NT2/D1 (cell line): Measurements from ENCODE around the gene OR2H2.
A peak's percentile ranks its signal among the peaks of the same experiment; 100 is the strongest.

Experiments
- DNase-seq: peaks from one replicate; pipeline ENCODE4 v3.0.0-alpha.2; 2011; ENCODE audit warnings: low read depth, low spot score
- H3K27me3 ChIP-seq: 2 replicates; pipeline ENCODE4 v1.6.0; 2011; ENCODE audit warnings: mild to moderate bottlenecking; ENCODE audit not compliant: insufficient read length, insufficient read depth
- H3K36me3 ChIP-seq: 2 replicates; pipeline ENCODE4 v1.6.1; 2011; ENCODE audit warnings: mild to moderate bottlenecking, low read length, mixed read lengths; ENCODE audit not compliant: insufficient read depth, insufficient read length
- H3K4me1 ChIP-seq: 2 replicates; pipeline ENCODE4 v1.5.1; 2011; ENCODE audit not compliant: insufficient read depth, insufficient read length
- H3K4me3 ChIP-seq: 2 replicates; pipeline ENCODE4 v1.5.1; 2011; ENCODE audit warnings: low read depth; ENCODE audit not compliant: insufficient read length
- H3K9ac ChIP-seq: 2 replicates; pipeline ENCODE4 v1.6.0; 2011; ENCODE audit warnings: low read depth; ENCODE audit not compliant: insufficient read length
- H3K9me3 ChIP-seq: 2 replicates; pipeline ENCODE4 v1.5.1; 2011; ENCODE audit warnings: mild to moderate bottlenecking, low read length; ENCODE audit not compliant: insufficient read depth
- SUZ12 ChIP-seq: IDR thresholded peaks from 2 replicates; pipeline ENCODE4 v1.6.1; 2011; ENCODE audit not compliant: insufficient read length, insufficient read depth; ENCODE audit errors: extremely low read depth
- YY1 ChIP-seq: IDR thresholded peaks from 2 replicates; pipeline ENCODE4 v1.6.1; 2011; ENCODE audit not compliant: insufficient read length, insufficient read depth
- ZNF274 ChIP-seq: IDR thresholded peaks from 2 replicates; pipeline ENCODE4 v1.6.1; 2011; ENCODE audit warnings: mild to moderate bottlenecking, low read depth, low read length

Gene OR2H2

GRCh38 chr6:29584821-29585220 is at the start of gene OR2H2:
Gene OR2H2, plus strand, starts transcription at chr6:29585121. Its CDS starts 2,824 bp downstream, at chr6:29587945.
- no peak for DNase-seq
- Histone ChIP-seq H3K9me3 (no peaks in the 10 kb centered on the region), H3K27me3 (no peaks in the 10 kb centered on the region), H3K36me3 (peaks cover 4% of the 10 kb centered on the region), H3K4me3 (no peak within 1 kb of the TSS), H3K4me1 (no peaks in the 10 kb centered on the region), H3K9ac (no peak within 1 kb of the TSS)
- no peak for TF ChIP-seq SUZ12
- no peak for TF ChIP-seq YY1
- no peak for TF ChIP-seq ZNF274

GRCh38 chr6:29537714-29538403 is 47.1 kb upstream of the OR2H2 start:
- Histone ChIP-seq H3K27me3 (no peaks in the 10 kb centered on the region), H3K9ac (no peak overlapping the region), H3K4me3 (no peak overlapping the region), H3K4me1 (no peaks in the 10 kb centered on the region), H3K36me3 (no peaks in the 10 kb centered on the region), H3K9me3 (no peaks in the 10 kb centered on the region)
- no peak for DNase-seq
- TF ChIP-seq ZNF274 (no peak), SUZ12 (no peak), YY1 (no peak)

GRCh38 chr6:29547573-29547972 is 37.3 kb upstream of the OR2H2 start:
- no peaks in the 10 kb centered on the region for H3K9me3 ChIP-seq

GRCh38 chr6:29552512-29553051 is 32.3 kb upstream of the OR2H2 start:
- Histone ChIP-seq H3K4me3 (no peak overlapping the region), H3K36me3 (no peaks in the 10 kb centered on the region), H3K4me1 (no peaks in the 10 kb centered on the region), H3K27me3 (peaks cover 62% of the 10 kb centered on the region), H3K9ac (no peak overlapping the region), H3K9me3 (no peaks in the 10 kb centered on the region)
- no peak for DNase-seq
- TF ChIP-seq SUZ12 (no peak), ZNF274 (no peak), YY1 (no peak)

More at GRCh38 chr6:29547573-29547972, 37.3 kb upstream of the OR2H2 start:
- no peak overlapping the region for H3K4me3 ChIP-seq
- H3K27me3 ChIP-seq, result peaks cover 18% of the 10 kb centered on the region
- TF ChIP-seq SUZ12 (no peak), ZNF274 (no peak), YY1 (no peak)
- no peak for DNase-seq
- no peaks in the 10 kb centered on the region for H3K36me3 ChIP-seq
- H3K4me1 ChIP-seq, result no peaks in the 10 kb centered on the region
- no peak overlapping the region for H3K9ac ChIP-seq

DNA sequence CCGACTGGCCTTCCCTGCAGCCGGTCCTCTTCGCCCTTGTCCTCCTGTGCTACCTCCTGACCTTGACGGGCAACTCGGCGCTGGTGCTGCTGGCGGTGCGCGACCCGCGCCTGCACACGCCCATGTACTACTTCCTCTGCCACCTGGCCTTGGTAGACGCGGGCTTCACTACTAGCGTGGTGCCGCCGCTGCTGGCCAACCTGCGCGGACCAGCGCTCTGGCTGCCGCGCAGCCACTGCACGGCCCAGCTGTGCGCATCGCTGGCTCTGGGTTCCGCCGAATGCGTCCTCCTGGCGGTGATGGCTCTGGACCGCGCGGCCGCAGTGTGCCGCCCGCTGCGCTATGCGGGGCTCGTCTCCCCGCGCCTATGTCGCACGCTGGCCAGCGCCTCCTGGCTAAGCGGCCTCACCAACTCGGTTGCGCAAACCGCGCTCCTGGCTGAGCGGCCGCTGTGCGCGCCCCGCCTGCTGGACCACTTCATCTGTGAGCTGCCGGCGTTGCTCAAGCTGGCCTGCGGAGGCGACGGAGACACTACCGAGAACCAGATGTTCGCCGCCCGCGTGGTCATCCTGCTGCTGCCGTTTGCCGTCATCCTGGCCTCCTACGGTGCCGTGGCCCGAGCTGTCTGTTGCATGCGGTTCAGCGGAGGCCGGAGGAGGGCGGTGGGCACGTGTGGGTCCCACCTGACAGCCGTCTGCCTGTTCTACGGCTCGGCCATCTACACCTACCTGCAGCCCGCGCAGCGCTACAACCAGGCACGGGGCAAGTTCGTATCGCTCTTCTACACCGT is 31.5 kb upstream of the OR2H2 start:
- DNase-seq, result peak; percentile 36
- Histone ChIP-seq H3K4me1 (no peaks in the 10 kb centered on the region), H3K9ac (peak overlapping the region; percentile 34), H3K9me3 (no peaks in the 10 kb centered on the region), H3K27me3 (peaks cover 62% of the 10 kb centered on the region), H3K36me3 (no peaks in the 10 kb centered on the region), H3K4me3 (peak overlapping the region; percentile 42)
- TF ChIP-seq SUZ12 (no peak), ZNF274 (no peak), YY1 (no peak)

GRCh38 chr6:29554764-29555163 is 30.2 kb upstream of the OR2H2 start:
- Histone ChIP-seq H3K27me3 (peaks cover 62% of the 10 kb centered on the region), H3K4me1 (no peaks in the 10 kb centered on the region), H3K9ac (no peak overlapping the region), H3K36me3 (no peaks in the 10 kb centered on the region), H3K4me3 (no peak overlapping the region), H3K9me3 (no peaks in the 10 kb centered on the region)
- TF ChIP-seq ZNF274, result no peak
- TF ChIP-seq SUZ12, result no peak
- no peak for TF ChIP-seq YY1
- no peak for DNase-seq

- H3K9ac ChIP-seq, result no peak overlapping the region
- H3K9me3 ChIP-seq, result no peaks in the 10 kb centered on the region
- no peak overlapping the region for H3K4me3 ChIP-seq
- peaks cover 46% of the 10 kb centered on the region for H3K27me3 ChIP-seq
- no peaks in the 10 kb centered on the region for H3K36me3 ChIP-seq
- peak; percentile 25 for DNase-seq
- H3K4me1 ChIP-seq, result no peaks in the 10 kb centered on the region
- TF ChIP-seq YY1, result no peak
These were observed 27.6 kb upstream of the OR2H2 start for GRCh38 chr6:29557320-29557719.
